Kidney (tissue), 14 donors: ENCODE results near the gene ATG4D. TPM values are rescaled to one million over a fixed set of nuclear protein-coding genes. Genes with fewer than 3 reads are reported as not detected.

Experiments
- DNase-seq, 5 donors: peaks; one replicate each; pipeline ENCODE4 v3.0.0-alpha.2; 2013 to 2020
- FAIRE-seq: peaks from 2 replicates; lab custom pipeline; 2012; peaks lifted over from hg19 to GRCh38; lab: Jason Lieb, UNC
- H3K27ac ChIP-seq, 2 donors: one replicate each; pipeline ENCODE4 v1.7.0; 2013; ENCODE audit warnings: low read depth in 2 of 2, low read length in 2 of 2, inconsistent platforms in 1 of 2
- H3K27me3 ChIP-seq: one replicate; pipeline ENCODE4 v1.7.1; 2013; ENCODE audit warnings: low read length, inconsistent platforms; ENCODE audit not compliant: control insufficient read depth, insufficient read depth
- H3K36me3 ChIP-seq, 3 donors: one replicate each; pipeline versions ENCODE4 v1.7.0 to v1.7.1; 2013; ENCODE audit warnings: low read length in 3 of 3, control low read depth in 1 of 3, inconsistent platforms in 1 of 3; ENCODE audit not compliant: insufficient read depth in 3 of 3, control insufficient read depth in 2 of 3
- H3K4me1 ChIP-seq, 3 donors: one replicate each; pipeline versions ENCODE4 v1.7.0 to v1.7.1; 2013; ENCODE audit warnings: low read length in 3 of 3, inconsistent platforms in 1 of 3, low read depth in 1 of 3; ENCODE audit not compliant: control insufficient read depth in 2 of 3, insufficient read depth in 2 of 3
- H3K4me3 ChIP-seq, 3 donors: one replicate each; pipeline versions ENCODE4 v1.7.0 to v1.8.1; 2013; ENCODE audit warnings: low read length in 3 of 3, control low read depth in 1 of 3, inconsistent platforms in 1 of 3
- H3K9ac ChIP-seq, 3 donors: one replicate each; pipeline versions ENCODE4 v1.7.0 to v1.7.1; 2013; ENCODE audit warnings: low read length in 3 of 3, control low read depth in 1 of 3, inconsistent platforms in 1 of 3
- H3K9me3 ChIP-seq, 3 donors: one replicate each; pipeline versions ENCODE4 v1.7.0 to v1.7.1; 2013; ENCODE audit warnings: low read length in 3 of 3, control low read depth in 1 of 3, inconsistent platforms in 1 of 3; ENCODE audit not compliant: control insufficient read depth in 2 of 3, insufficient read depth in 1 of 3
- CTCF ChIP-seq: IDR thresholded peaks from 3 replicates; pipeline ENCODE4 v1.5.1; 2012; ENCODE audit warnings: mild to moderate bottlenecking, moderate library complexity, borderline replicate concordance; ENCODE audit not compliant: insufficient read depth; ENCODE audit errors: extremely low read depth
- intact Hi-C: fragments of 100-400 bp; cut with DNase I; formaldehyde crosslinking; loops from one replicate; pipeline ENCODE4 v1.11.1; 2022
- polyA plus RNA-seq: library from polyadenylated mRNA; stranded (reverse); fragments of 350-450 nt; fragmentation: Illumina TruSeq; extraction: RNeasy Lipid Tissue Mini Kit (QIAGEN cat#74804); gene quantifications from one replicate; pipeline ENCODE4 v1.2.3, GENCODE V29; 2014; ENCODE audit warnings: low read depth, low replicate concordance; ENCODE audit not compliant: insufficient read depth
- total RNA-seq: library from RNA; stranded (reverse); fragmentation: NEBNext Ultra II Directional; extraction: Animal tissue kit (Norgen Biotek cat#: 25700); gene quantifications from one replicate; pipeline ENCODE4 v1.2.1, GENCODE V29; 2021
- donor health status: control.
- donor health status: control.
- donor health status: control.
- donor health status: control.
- donor health status: control.
- donor health status: DM: yes; HTN: yes; CAD: no.
- donor health status: Normal renal cell carcinoma (clear cell type).

The ATG4D gene
- total and polyA plus RNA-seq, 2 donors from 2014 or later, result 32.7 to 91.7 TPM

- Histone ChIP-seq H3K27me3 (peaks cover 3% of the 10 kb centered on the region), H3K27ac (no peak overlapping the region), H3K4me3 (no peak overlapping the region), H3K9ac (no peak overlapping the region), H3K36me3 (no peaks in the 10 kb centered on the region), H3K4me1 (peaks cover 0 to 4% (median 3%) of the 10 kb centered on the region in 3 donors), H3K9me3 (no peaks in the 10 kb centered on the region)
- TF ChIP-seq CTCF, result no peak
- DNase-seq (no peak), FAIRE-seq (no peak)
- intact Hi-C loops, result loop anchor here (5.0 kb wide), 1 partner anchor 59 kb away; no protein-coding TSS in a partner anchor
These were observed 39.5 kb downstream of the ATG4D start for GRCh38 chr19:10583036-10583776.

DNA sequence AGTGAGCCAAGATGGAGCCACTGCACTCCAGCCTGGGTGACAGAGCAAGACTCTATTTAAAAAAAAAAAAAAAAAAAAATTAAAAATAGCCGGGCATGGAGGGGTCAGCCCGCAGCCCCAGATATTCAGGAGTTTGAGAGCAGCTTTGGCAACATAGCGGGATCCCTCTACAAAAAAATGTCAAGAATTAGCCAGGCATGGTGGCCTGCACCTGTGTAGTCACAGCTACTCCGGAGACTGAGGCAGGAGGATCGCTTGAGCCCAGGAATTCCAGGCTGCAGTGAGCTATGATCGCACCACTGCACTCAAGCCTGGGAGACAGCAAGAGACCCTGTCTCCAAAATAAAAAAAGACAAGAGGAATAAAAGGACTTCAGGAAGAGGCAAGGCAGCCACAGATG is 42.7 kb downstream of the ATG4D start:
- intact Hi-C loops, result no loop called here

DNA sequence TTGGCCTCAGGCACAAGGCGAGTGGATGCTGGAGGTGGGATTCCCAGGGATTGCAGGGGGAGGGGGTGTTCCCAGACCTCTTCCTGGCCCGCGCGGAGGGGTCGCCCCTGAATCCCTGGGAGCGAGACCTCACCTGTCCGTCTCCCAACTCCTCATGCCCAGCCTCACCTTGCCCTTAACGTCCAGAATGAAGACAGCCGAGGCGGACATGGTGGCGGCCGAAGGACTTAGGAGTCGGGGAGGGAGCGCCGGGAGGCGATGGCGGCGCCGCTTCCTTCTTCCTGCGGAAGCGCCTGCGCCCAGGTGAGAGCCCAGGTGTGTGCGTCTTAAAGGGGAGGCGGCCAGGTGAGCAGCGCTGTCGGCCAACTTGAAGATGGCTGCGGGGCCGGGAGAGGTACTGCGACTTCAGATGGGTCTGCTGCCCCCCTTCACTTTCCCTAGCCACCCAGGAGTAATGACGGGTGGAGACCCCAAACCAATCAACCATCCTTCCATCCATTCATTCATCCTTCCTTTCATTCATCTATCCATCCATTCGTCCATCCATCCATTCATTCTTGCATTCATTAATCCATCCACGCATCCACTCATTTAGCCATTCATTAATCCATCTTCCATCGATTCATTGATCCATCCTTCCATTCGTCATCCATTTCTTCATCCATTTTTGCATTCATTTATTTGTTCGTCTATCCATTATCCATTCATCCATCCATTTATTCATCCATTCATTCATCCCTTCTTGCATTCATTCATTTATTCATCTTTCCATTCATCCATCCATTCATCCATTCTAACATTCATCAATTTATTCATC is 43.5 kb downstream of the ATG4D start, which contains the start of gene AP1M2:
AP1M2 (minus strand) TSS at position 291 of the 817 bp plus-strand sequence; CDS start at position 210, 81 bp downstream.
- FAIRE-seq (no peak), DNase-seq (peak in 2 of 5 donors; percentile 26 to 33)
- Histone ChIP-seq H3K4me1 (no peaks in the 10 kb centered on the region), H3K9me3 (no peaks in the 10 kb centered on the region), H3K27ac (no peak within 1 kb of the TSS), H3K27me3 (peaks cover 3% of the 10 kb centered on the region), H3K36me3 (no peaks in the 10 kb centered on the region), H3K4me3 (peak within 1 kb of the TSS; percentile 37 to 63 (median 63)), H3K9ac (peak within 1 kb of the TSS in 2 of 3 donors; percentile 32 to 69)
- TF ChIP-seq CTCF, result no peak
- intact Hi-C loops, result no loop called here

More for the DNA sequence above, 42.7 kb downstream of the ATG4D start:
- Histone ChIP-seq H3K4me1 (peaks cover 0 to under 1% (median under 1%) of the 10 kb centered on the region in 3 donors), H3K36me3 (no peaks in the 10 kb centered on the region), H3K9me3 (no peaks in the 10 kb centered on the region), H3K9ac (peak overlapping the region in 1 of 3 donors; percentile 69), H3K27ac (no peak overlapping the region), H3K27me3 (peaks cover 3% of the 10 kb centered on the region), H3K4me3 (peak overlapping the region in 2 of 3 donors; percentile 63)
- TF ChIP-seq CTCF, result no peak
- no peak for DNase-seq
- FAIRE-seq, result no peak
